Lower leg skin (tissue), 4 donors: ENCODE measurements around the gene AKT1S1. TPM values are rescaled to one million over a fixed set of nuclear protein-coding genes. Genes with fewer than 3 reads are reported as not detected.

Experiments used
- DNase-seq, 2 donors: peaks; one replicate each; pipeline ENCODE4 v3.0.0-alpha.2; 2019; ENCODE audit warnings: low spot score in 2 of 2
- H3K4me3 ChIP-seq: fragments of 200-600 bp; sonication (generic); 2 replicates; pipeline ENCODE4 v1.5.1; 2017; ENCODE audit warnings: mild to moderate bottlenecking, low read depth; ENCODE audit not compliant: poor library complexity, severe bottlenecking
- CTCF ChIP-seq, 3 donors: fragments of 450-650 bp; IDR thresholded peaks; one replicate each; pipeline ENCODE4 v1.5.1; 2016; ENCODE audit warnings: antibody characterized with exemption in 3 of 3, mild to moderate bottlenecking in 3 of 3, moderate library complexity in 2 of 3
- POLR2A ChIP-seq, 2 donors: fragments of 450-650 bp; IDR thresholded peaks; one replicate each; pipeline ENCODE4 v1.6.1; 2016 to 2017; ENCODE audit warnings: antibody characterized with exemption in 2 of 2, mild to moderate bottlenecking in 1 of 2, moderate library complexity in 1 of 2
- WGBS, 2 donors: methylation state at CpG; one replicate each; pipeline ENCODE4 v1.1.5; 2018; 5-methylcytosine and 5-hydroxymethylcytosine counted together
- intact Hi-C: fragments of 100-400 bp; cut with DNase I; formaldehyde crosslinking; loops from one replicate; pipeline ENCODE4 v1.15.0; 2023; ENCODE audit warnings: low total_unique reads
- total RNA-seq, 4 donors: library from RNA; depleted of rRNA; stranded (reverse); fragments of >200 nt; gene quantifications; one replicate each; pipeline ENCODE4 v1.1.0, GENCODE V29; 2016

Gene AKT1S1
- total RNA-seq, 4 donors from 2014 or later, result 15.3 to 28.9 (median 23.8) TPM

- no peak for DNase-seq
- no peak overlapping the region for H3K4me3 ChIP-seq
- 93 to 97% methylated on average over 7 to 12 of the region's 12 CpGs for WGBS, 2 donors
- intact Hi-C loops, result no loop called here
- TF ChIP-seq CTCF (IDR thresholded peaks at IDR 0.05) (no peak), POLR2A (IDR thresholded peaks at IDR 0.05) (no peak)
Observed at GRCh38 chr19:49835562-49835961, 41.6 kb downstream of the AKT1S1 start.

GRCh38 chr19:49833599-49833998 lies 43.6 kb downstream of the AKT1S1 start:
- WGBS, 2 donors, result 96 to 97% methylated on average over 7 of the region's 7 CpGs
- TF ChIP-seq POLR2A (IDR thresholded peaks at IDR 0.05) (no peak), CTCF (IDR thresholded peaks at IDR 0.05) (no peak)
- DNase-seq, result no peak

DNA sequence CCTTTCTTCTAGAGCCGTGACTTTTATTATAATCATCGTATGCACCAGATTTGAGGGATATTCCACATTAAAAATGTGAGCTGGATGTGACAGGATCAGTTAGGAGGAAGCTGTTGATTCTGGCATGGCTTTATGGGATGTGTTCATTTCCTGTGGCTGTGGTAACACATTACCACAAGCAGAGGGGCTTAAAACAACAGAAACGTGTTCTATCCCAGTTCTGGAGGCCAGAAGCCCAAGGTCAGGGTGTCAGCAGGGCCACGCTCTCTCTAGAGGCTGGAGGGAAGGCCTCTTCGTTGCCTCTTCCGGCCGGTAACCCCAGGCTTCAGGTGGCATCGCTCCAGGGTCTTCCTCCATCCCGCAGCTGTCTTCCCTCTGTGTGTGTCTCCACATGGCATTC lies 44.6 kb downstream of the AKT1S1 start:
- no peak overlapping the region for H3K4me3 ChIP-seq
- DNase-seq, result no peak
- TF ChIP-seq POLR2A (IDR thresholded peaks at IDR 0.05) (no peak), CTCF (IDR thresholded peaks at IDR 0.05) (no peak)
- 73 to 80% methylated on average over 9 of the region's 9 CpGs for WGBS, 2 donors
- intact Hi-C loops, result no loop called here

More at GRCh38 chr19:49833599-49833998, 43.6 kb downstream of the AKT1S1 start:
- intact Hi-C loops, result no loop called here
- H3K4me3 ChIP-seq, result no peak overlapping the region

GRCh38 chr19:49831592-49831991 lies 45.6 kb downstream of the AKT1S1 start:
- no peak overlapping the region for H3K4me3 ChIP-seq
- WGBS, 2 donors, result 90 to 92% methylated on average over 8 of the region's 8 CpGs
- intact Hi-C loops, result no loop called here
- TF ChIP-seq POLR2A (IDR thresholded peaks at IDR 0.05) (no peak), CTCF (IDR thresholded peaks at IDR 0.05) (no peak)
- DNase-seq, result no peak

- TF ChIP-seq CTCF (IDR thresholded peaks at IDR 0.05) (no peak), POLR2A (IDR thresholded peaks at IDR 0.05) (no peak)
- 91% methylated on average over 10 to 12 of the region's 12 CpGs for whole genome bisulfite sequencing, 2 donors
- H3K4me3 ChIP-seq, result no peak overlapping the region
- intact Hi-C loops, result no loop called here
- DNase-seq, result no peak
Observed at GRCh38 chr19:49830766-49831165, 46.4 kb downstream of the AKT1S1 start.

DNA sequence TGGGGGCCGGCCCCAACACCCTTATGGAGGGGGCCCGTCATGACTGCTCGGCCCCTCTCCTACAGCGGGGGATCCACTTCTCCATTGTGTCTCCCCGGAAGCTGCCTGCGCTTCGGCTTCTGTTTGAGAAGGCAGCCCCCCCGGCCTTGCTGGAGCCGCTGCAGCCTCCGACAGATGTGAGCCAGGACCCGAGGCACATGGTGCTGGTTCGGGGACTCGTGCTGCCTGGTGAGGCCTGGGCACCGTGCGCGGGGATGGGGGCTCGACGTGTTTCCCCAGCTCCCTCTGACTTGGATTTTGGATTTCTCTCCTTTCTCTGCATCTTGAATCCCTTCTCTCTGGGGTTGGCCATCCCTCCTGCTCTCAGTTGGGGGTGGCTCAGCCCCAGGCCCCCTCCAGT lies 47.4 kb downstream of the AKT1S1 start:
- 90 to 94% methylated on average over 15 to 18 of the region's 18 CpGs for WGBS, 2 donors
- intact Hi-C loops, result no loop called here
- no peak for DNase-seq
- TF ChIP-seq POLR2A (IDR thresholded peaks at IDR 0.05) (no peak), CTCF (IDR thresholded peaks at IDR 0.05) (no peak)
- H3K4me3 ChIP-seq, result no peak overlapping the region
